H9 (cell line): ENCODE measurements around the gene KCNMA1. TPM values are rescaled to one million over a fixed set of nuclear protein-coding genes. Genes with fewer than 3 reads are reported as not detected.

Source experiments
- DNase-seq: peaks from one replicate; pipeline ENCODE4 v3.0.0-alpha.2; 2017
- H2AFZ ChIP-seq: one replicate; pipeline ENCODE4 v1.6.1; 2013; ENCODE audit warnings: mild to moderate bottlenecking, low read length, control low read depth, moderate library complexity
- H2AK5ac ChIP-seq: 2 replicates; pipeline ENCODE4 v1.6.1; 2013; ENCODE audit warnings: low read length, control low read depth, mixed read lengths; ENCODE audit not compliant: insufficient read length
- H2BK120ac ChIP-seq: one replicate; pipeline ENCODE4 v1.6.1; 2013; ENCODE audit warnings: low read depth, mild to moderate bottlenecking, low read length, control low read depth, inconsistent platforms; ENCODE audit not compliant: poor library complexity, severe bottlenecking
- H2BK12ac ChIP-seq: 2 replicates; pipeline ENCODE4 v1.6.1; 2013; ENCODE audit warnings: low read length, control low read depth, mixed read lengths, low read depth; ENCODE audit not compliant: insufficient read length
- H2BK15ac ChIP-seq: 2 replicates; pipeline ENCODE4 v1.6.1; 2013; ENCODE audit warnings: low read depth, low read length, control low read depth
- H2BK20ac ChIP-seq: one replicate; pipeline ENCODE4 v1.6.1; 2013; ENCODE audit warnings: low read depth, mild to moderate bottlenecking, low read length, control low read depth, inconsistent platforms; ENCODE audit not compliant: poor library complexity, severe bottlenecking
- H2BK5ac ChIP-seq: 2 replicates; pipeline ENCODE4 v1.6.1; 2013; ENCODE audit warnings: low read length, control low read depth, mixed read lengths; ENCODE audit not compliant: insufficient read length
- H3K14ac ChIP-seq: 2 replicates; pipeline ENCODE4 v1.6.1; 2013; ENCODE audit warnings: low read length, control low read depth; ENCODE audit not compliant: insufficient read depth
- H3K18ac ChIP-seq: 2 replicates; pipeline ENCODE4 v1.6.1; 2013; ENCODE audit warnings: low read depth, mild to moderate bottlenecking, mixed read lengths, low read length, control low read depth; ENCODE audit not compliant: insufficient read length
- H3K23ac ChIP-seq: 2 replicates; pipeline ENCODE4 v1.6.1; 2013; ENCODE audit warnings: low read length, control low read depth, mixed read lengths, low read depth; ENCODE audit not compliant: insufficient read length
- H3K23me2 ChIP-seq: 2 replicates; pipeline ENCODE4 v1.6.1; 2013; ENCODE audit warnings: low read depth, mild to moderate bottlenecking, mixed read lengths, low read length, control low read depth; ENCODE audit not compliant: insufficient read length, poor library complexity, severe bottlenecking
- H3K27ac ChIP-seq: 2 replicates; pipeline ENCODE4 v1.5.1; 2013; ENCODE audit warnings: low read length, control low read depth, mixed read lengths, low read depth; ENCODE audit not compliant: insufficient read length
- H3K27me3 ChIP-seq: 2 replicates; pipeline ENCODE4 v1.6.1; 2013; ENCODE audit warnings: low read length, control low read depth, inconsistent platforms; ENCODE audit not compliant: insufficient read depth
- H3K4ac ChIP-seq: 2 replicates; pipeline ENCODE4 v1.6.1; 2013; ENCODE audit warnings: low read depth, mild to moderate bottlenecking, control low read depth, inconsistent platforms, low read length, moderate library complexity
- H3K4me1 ChIP-seq: 2 replicates; pipeline ENCODE4 v1.6.1; 2013; ENCODE audit warnings: low read length, control low read depth, inconsistent platforms; ENCODE audit not compliant: insufficient read depth
- H3K4me2 ChIP-seq: 2 replicates; pipeline ENCODE4 v1.6.1; 2013; ENCODE audit warnings: low read length, control low read depth, mixed read lengths; ENCODE audit not compliant: insufficient read length, insufficient read depth
- H3K56ac ChIP-seq: 2 replicates; pipeline ENCODE4 v1.6.1; 2013; ENCODE audit warnings: low read depth, mild to moderate bottlenecking, mixed read lengths, low read length, control low read depth; ENCODE audit not compliant: insufficient read length
- H3K79me1 ChIP-seq: 2 replicates; pipeline ENCODE4 v1.6.1; 2013; ENCODE audit warnings: low read depth, mild to moderate bottlenecking, moderate library complexity, low read length, control low read depth, inconsistent platforms; ENCODE audit not compliant: insufficient read depth, poor library complexity, severe bottlenecking
- H3K79me2 ChIP-seq: 2 replicates; pipeline ENCODE4 v1.6.1; 2013; ENCODE audit warnings: low read length, control low read depth, inconsistent platforms; ENCODE audit not compliant: insufficient read depth
- H3K9ac ChIP-seq: 2 replicates; pipeline ENCODE4 v1.6.1; 2013; ENCODE audit warnings: low read length, control low read depth, mixed read lengths; ENCODE audit not compliant: insufficient read length; ENCODE audit errors: extremely low read depth
- H3K9me3 ChIP-seq: one replicate; pipeline ENCODE4 v1.6.1; 2013; ENCODE audit warnings: low read depth, low read length, inconsistent platforms; ENCODE audit not compliant: control insufficient read depth
- H3T11ph ChIP-seq: one replicate; pipeline ENCODE4 v1.6.1; 2013; ENCODE audit warnings: mild to moderate bottlenecking, low read length, control low read depth, inconsistent platforms
- H4K20me1 ChIP-seq: one replicate; pipeline ENCODE4 v1.6.1; 2013; ENCODE audit not compliant: control insufficient read depth, insufficient read length, insufficient read depth
- H4K5ac ChIP-seq: 2 replicates; pipeline ENCODE4 v1.6.1; 2013; ENCODE audit warnings: low read depth, mild to moderate bottlenecking, mixed read lengths, low read length, control low read depth; ENCODE audit not compliant: insufficient read length
- H4K8ac ChIP-seq: replicated peaks from 2 replicates; pipeline ENCODE4 v1.6.1; 2013; ENCODE audit warnings: low read length, control low read depth, mixed read lengths, low read depth; ENCODE audit not compliant: insufficient read length
- H4K91ac ChIP-seq: 2 replicates; pipeline ENCODE4 v1.6.1; 2013; ENCODE audit warnings: low read depth, mild to moderate bottlenecking, moderate library complexity, mixed read lengths, low read length, control low read depth; ENCODE audit not compliant: insufficient read length
- H3K27ac Mint-ChIP-seq, 3 experiments: 2 replicates in 2 of 3; 3 replicates in 1 of 3; pipeline ENCODE4 v1.8.0; 2020 to 2021; ENCODE audit warnings: mixed read lengths in 3 of 3, mild to moderate bottlenecking in 1 of 3, moderate library complexity in 1 of 3
- H3K27me3 Mint-ChIP-seq: 2 replicates; pipeline ENCODE4 v1.8.0; 2021; ENCODE audit warnings: low read depth, mild to moderate bottlenecking, moderate library complexity, mixed read lengths
- H3K36me3 Mint-ChIP-seq, 3 experiments: 2 replicates in 2 of 3; 3 replicates in 1 of 3; pipeline ENCODE4 v1.8.0; 2020 to 2021; ENCODE audit warnings: low read depth in 3 of 3, mixed read lengths in 3 of 3; ENCODE audit not compliant: insufficient read depth in 1 of 3
- H3K4me1 Mint-ChIP-seq, 2 experiments: 2 replicates each; pipeline ENCODE4 v1.8.0; 2020; ENCODE audit warnings: mixed read lengths in 2 of 2
- H3K4me3 Mint-ChIP-seq, 2 experiments: 2 replicates in 1 of 2; 3 replicates in 1 of 2; pipeline ENCODE4 v1.8.0; 2020 to 2021; ENCODE audit warnings: mild to moderate bottlenecking in 2 of 2, mixed read lengths in 2 of 2, moderate library complexity in 1 of 2
- H3K9me3 Mint-ChIP-seq, 2 experiments: 2 replicates in 1 of 2; 3 replicates in 1 of 2; pipeline ENCODE4 v1.8.0; 2020; ENCODE audit warnings: mild to moderate bottlenecking in 2 of 2, mixed read lengths in 2 of 2, moderate library complexity in 1 of 2
- CTCF ChIP-seq: fragments of 200-600 bp; sonication (generic); conservative IDR thresholded peaks from 3 replicates; pipeline ENCODE4 v1.8.0; 2021; ENCODE audit warnings: antibody characterized with exemption, mild to moderate bottlenecking
- WGBS: extraction: QIAGEN DNeasy Blood & Tissue Kit; methylation state at CpG from one replicate; pipeline ENCODE4 v1.1.7; 2013; ENCODE audit warnings: missing lambda C conversion rate, low lambda C conversion rate, mixed read lengths; ENCODE audit not compliant: insufficient read length; ENCODE audit errors: extremely low coverage; 5-methylcytosine and 5-hydroxymethylcytosine counted together
- total RNA-seq: library from RNA; stranded (reverse); gene quantifications from 2 replicates; pipeline ENCODE4 v1.2.1, GENCODE V29; 2021

Gene KCNMA1
- total RNA-seq, 1 experiment from 2014 or later: 2.0 TPM

- no peak overlapping the region for H4K5ac ChIP-seq
- no peak overlapping the region for H3K18ac ChIP-seq
Measured at GRCh38 chr10:76939933-76940468, 697.6 kb downstream of the KCNMA1 start.

More at GRCh38 chr10:76939933-76940468, 697.6 kb downstream of the KCNMA1 start:
- H3K27ac Mint-ChIP-seq: no peak overlapping the region
- Histone ChIP-seq H2BK20ac (no peak overlapping the region), H3K79me2 (no peaks in the 10 kb centered on the region), H3K23ac (no peak overlapping the region), H2AK5ac (no peak overlapping the region), H2BK15ac (no peak overlapping the region), H3K14ac (no peak overlapping the region), H2AFZ (no peak overlapping the region), H3K4me2 (no peak overlapping the region), H2BK5ac (no peak overlapping the region), H3K27me3 (no peaks in the 10 kb centered on the region), H2BK12ac (no peak overlapping the region), H4K91ac (no peak overlapping the region), H3K9me3 (no peaks in the 10 kb centered on the region), H3K56ac (no peak overlapping the region), H3K4me1 (peaks cover 4% of the 10 kb centered on the region; the same call in 1 of the 2 replicates), H3K9ac (no peak overlapping the region), H4K20me1 (no peaks in the 10 kb centered on the region), H3K27ac (no peak overlapping the region), H3K4ac (no peak overlapping the region), H4K8ac (no peak overlapping the region), H2BK120ac (no peak overlapping the region), H3T11ph (no peak overlapping the region), H3K23me2 (no peaks in the 10 kb centered on the region), H3K79me1 (no peaks in the 10 kb centered on the region)
- no peaks in the 10 kb centered on the region for H3K9me3 Mint-ChIP-seq
- no peaks in the 10 kb centered on the region for H3K27me3 Mint-ChIP-seq
- H3K4me3 Mint-ChIP-seq: no peak overlapping the region
- WGBS: no CpG with 5 or more reads among the region's 2 CpGs
- DNase-seq: no peak
- no peaks in the 10 kb centered on the region for H3K36me3 Mint-ChIP-seq
- TF ChIP-seq CTCF: no peak
- peaks cover 4 to 5% of the 10 kb centered on the region in 2 experiments for H3K4me1 Mint-ChIP-seq
